Thymus (tissue), 11 donors: ENCODE measurements around the gene DCST1. TPM values are rescaled to one million over a fixed set of nuclear protein-coding genes. Genes with fewer than 3 reads are reported as not detected.

Experiments
- DNase-seq, 9 donors: peaks; one replicate each; pipeline ENCODE4 v3.0.0-alpha.2; 2013; ENCODE audit warnings: low spot score in 9 of 9, low read depth in 6 of 9, missing footprints in 1 of 9
- H3K27ac ChIP-seq, 2 donors: one replicate each; pipeline ENCODE4 v1.5.1; 2013; ENCODE audit warnings: control low read depth in 1 of 2, low read depth in 1 of 2, low read length in 1 of 2, mild to moderate bottlenecking in 1 of 2, moderate library complexity in 1 of 2
- H3K27me3 ChIP-seq, 2 donors: one replicate each; pipeline ENCODE4 v1.5.1; 2013; ENCODE audit warnings: low read length in 1 of 2; ENCODE audit not compliant: control insufficient read depth in 2 of 2, insufficient read depth in 1 of 2
- H3K36me3 ChIP-seq, 2 donors: one replicate each; pipeline ENCODE4 v1.5.1; 2013; ENCODE audit warnings: low read length in 1 of 2, mild to moderate bottlenecking in 1 of 2, moderate library complexity in 1 of 2; ENCODE audit not compliant: control insufficient read depth in 2 of 2, insufficient read depth in 2 of 2
- H3K4me1 ChIP-seq, 2 donors: one replicate each; pipeline ENCODE4 v1.5.1; 2013; ENCODE audit warnings: low read length in 2 of 2; ENCODE audit not compliant: control insufficient read depth in 2 of 2, insufficient read depth in 2 of 2
- H3K4me3 ChIP-seq, 2 donors: one replicate each; pipeline ENCODE4 v1.5.1; 2013; ENCODE audit warnings: low read length in 2 of 2, control low read depth in 1 of 2, mild to moderate bottlenecking in 1 of 2
- H3K9me3 ChIP-seq, 2 donors: one replicate each; pipeline ENCODE4 v1.5.1; 2013; ENCODE audit warnings: low read length in 1 of 2, mild to moderate bottlenecking in 1 of 2; ENCODE audit not compliant: control insufficient read depth in 2 of 2, insufficient read depth in 1 of 2
- WGBS: extraction: QIAGEN DNeasy Blood & Tissue Kit; methylation state at CpG from one replicate; pipeline ENCODE4 v1.1.7; 2013; 5-methylcytosine and 5-hydroxymethylcytosine counted together
- polyA plus RNA-seq: library from polyadenylated mRNA; stranded (reverse); fragments of 200-250 nt; gene quantifications from one replicate; pipeline ENCODE4 v1.2.3, GENCODE V29; 2013
- total RNA-seq: library from RNA; stranded (reverse); fragments of 120-200 nt; gene quantifications from one replicate; pipeline ENCODE4 v1.2.4, GENCODE V29; 2013
- donor health status: healthy.

Gene DCST1
- total and polyA plus RNA-seq, 2 donors, result not detected

DNA sequence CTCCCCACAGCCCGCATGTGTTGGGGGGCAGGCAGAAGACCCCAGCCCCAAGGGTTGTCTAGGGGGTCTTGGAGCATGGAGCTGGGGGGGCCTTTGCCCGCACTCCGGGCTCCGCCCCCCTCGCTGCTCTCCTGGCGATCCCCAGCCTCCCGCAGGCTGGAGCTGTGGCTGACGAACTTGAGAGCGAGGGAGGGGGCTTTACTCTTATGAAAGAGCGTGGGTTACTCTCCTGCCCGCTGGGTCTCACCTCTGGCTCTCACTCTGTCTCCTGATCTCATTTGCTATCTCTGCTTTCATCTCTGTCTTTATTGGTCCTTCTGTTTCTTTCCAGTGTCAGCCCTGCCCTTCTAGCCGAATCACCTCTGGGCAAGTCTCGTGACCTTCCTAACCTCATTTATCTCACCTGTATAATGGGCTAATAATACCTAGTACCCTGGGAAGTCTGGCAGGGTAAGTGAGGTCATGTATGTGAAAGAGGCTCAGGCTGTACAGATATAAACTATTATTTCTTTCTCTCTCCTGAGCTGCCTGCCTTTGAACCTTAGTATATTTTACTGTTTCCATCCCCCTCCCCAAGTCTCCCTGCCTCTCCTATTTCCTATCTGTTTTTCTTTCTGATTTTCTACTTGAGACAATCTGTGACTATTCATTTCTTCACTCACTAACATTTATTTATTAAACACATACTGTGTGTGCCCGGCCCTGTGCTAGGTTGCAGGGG lies 30.6 kb downstream of the DCST1 start:
- 17% methylated on average over 14 of the region's 14 CpGs for WGBS
- DNase-seq, result peak in 1 of 9 donors; percentile 32
- H3K27ac ChIP-seq, result no peak overlapping the region
- H3K36me3 ChIP-seq, result peaks cover 3 to 6% of the 10 kb centered on the region in 2 donors
- H3K9me3 ChIP-seq, result no peaks in the 10 kb centered on the region
- peaks cover 10 to 53% of the 10 kb centered on the region in 2 donors for H3K27me3 ChIP-seq
- H3K4me1 ChIP-seq, result peaks cover 10 to 35% of the 10 kb centered on the region in 2 donors
- peak overlapping the region; percentile 56 to 72 for H3K4me3 ChIP-seq

DNA sequence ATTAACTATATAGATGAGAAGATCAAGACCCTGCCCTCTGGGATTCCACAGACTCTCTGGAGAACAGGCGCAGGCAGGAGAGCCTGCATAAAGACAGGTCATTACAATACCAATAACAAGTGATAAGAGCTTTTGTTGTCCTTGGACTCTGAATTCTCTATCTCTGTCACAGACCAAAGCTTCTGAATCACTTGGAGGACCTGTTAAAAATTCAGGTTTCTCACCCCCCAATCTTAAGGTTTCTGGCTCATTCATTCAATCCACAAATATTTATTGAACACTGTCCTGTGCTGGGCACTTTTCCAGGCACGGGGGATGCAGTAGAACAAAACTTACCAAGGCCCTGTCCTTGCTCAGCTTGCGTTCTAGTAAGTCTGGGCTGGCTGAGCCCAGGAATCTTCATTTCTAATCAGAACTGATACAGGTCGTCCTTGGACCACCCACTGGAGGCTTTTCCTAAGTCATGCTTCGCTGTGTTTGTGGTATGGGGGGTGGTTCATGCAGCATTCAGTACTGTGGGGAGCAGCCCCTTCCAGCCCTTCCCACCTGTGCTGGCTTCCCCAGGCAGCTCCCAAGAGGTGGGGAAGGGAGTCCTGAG lies 31.3 kb downstream of the DCST1 start:
- peaks cover 10 to 54% of the 10 kb centered on the region in 2 donors for H3K27me3 ChIP-seq
- H3K9me3 ChIP-seq, result no peaks in the 10 kb centered on the region
- no peak overlapping the region for H3K4me3 ChIP-seq
- H3K36me3 ChIP-seq, result peaks cover 3 to 9% of the 10 kb centered on the region in 2 donors
- no peak overlapping the region for H3K27ac ChIP-seq
- DNase-seq, result no peak
- WGBS, result 94% methylated on average over 5 of the region's 5 CpGs
- H3K4me1 ChIP-seq, result peaks cover 10 to 37% of the 10 kb centered on the region in 2 donors

DNA sequence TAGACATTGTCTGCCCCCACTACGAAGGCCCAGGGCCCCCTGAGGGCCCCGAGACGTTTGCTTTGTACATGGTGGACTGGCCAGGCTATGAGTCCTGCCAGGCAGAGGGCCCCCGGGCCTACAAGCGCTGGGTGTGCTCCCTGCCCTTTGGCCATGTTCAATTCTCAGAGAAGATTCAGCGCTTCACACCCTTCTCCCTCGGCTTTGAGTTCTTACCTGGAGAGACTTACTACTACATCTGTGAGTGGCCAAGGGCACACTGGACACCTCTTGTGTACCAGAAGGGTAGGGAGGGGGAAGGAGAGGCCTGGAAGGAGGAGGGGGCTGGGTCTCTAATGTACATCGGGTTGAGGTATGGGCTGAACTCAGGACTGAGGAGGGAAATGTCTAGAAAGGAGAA lies 33.2 kb downstream of the DCST1 start:
- WGBS, result 95% methylated on average over 8 of the region's 8 CpGs
- peaks cover 6 to 56% of the 10 kb centered on the region in 2 donors for H3K27me3 ChIP-seq
- H3K36me3 ChIP-seq, result peaks cover 3 to 9% of the 10 kb centered on the region in 2 donors
- DNase-seq, result no peak
- H3K9me3 ChIP-seq, result no peaks in the 10 kb centered on the region
- H3K4me3 ChIP-seq, result no peak overlapping the region
- H3K27ac ChIP-seq, result no peak overlapping the region
- peaks cover 19 to 50% of the 10 kb centered on the region in 2 donors for H3K4me1 ChIP-seq

DNA sequence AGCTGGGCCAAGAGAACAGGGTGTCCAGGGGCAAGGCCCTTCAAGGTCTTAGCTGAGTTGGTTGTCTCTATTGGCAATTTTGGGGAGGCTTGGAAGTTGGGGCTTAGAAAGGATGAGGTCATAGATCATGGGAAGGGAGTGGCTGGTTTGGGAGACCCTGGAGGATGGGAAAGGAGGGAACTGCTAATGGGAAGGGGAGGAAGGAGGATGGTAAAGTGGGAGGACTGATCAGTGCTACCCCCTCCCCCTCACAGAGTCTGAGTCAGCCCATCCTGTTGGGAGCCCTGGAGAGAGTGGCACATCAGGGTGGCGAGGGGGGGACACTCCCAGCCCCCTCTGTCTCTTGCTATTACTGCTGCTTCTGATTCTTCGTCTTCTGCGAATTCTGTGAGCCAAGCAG lies 35.0 kb downstream of the DCST1 start:
- Histone ChIP-seq H3K27ac (no peak overlapping the region), H3K9me3 (no peaks in the 10 kb centered on the region), H3K4me1 (peaks cover 14 to 39% of the 10 kb centered on the region in 2 donors), H3K36me3 (peaks cover 3 to 9% of the 10 kb centered on the region in 2 donors), H3K27me3 (peaks cover 4 to 56% of the 10 kb centered on the region in 2 donors), H3K4me3 (no peak overlapping the region)
- no peak for DNase-seq
- 97% methylated on average over 3 of the region's 3 CpGs for WGBS

DNA sequence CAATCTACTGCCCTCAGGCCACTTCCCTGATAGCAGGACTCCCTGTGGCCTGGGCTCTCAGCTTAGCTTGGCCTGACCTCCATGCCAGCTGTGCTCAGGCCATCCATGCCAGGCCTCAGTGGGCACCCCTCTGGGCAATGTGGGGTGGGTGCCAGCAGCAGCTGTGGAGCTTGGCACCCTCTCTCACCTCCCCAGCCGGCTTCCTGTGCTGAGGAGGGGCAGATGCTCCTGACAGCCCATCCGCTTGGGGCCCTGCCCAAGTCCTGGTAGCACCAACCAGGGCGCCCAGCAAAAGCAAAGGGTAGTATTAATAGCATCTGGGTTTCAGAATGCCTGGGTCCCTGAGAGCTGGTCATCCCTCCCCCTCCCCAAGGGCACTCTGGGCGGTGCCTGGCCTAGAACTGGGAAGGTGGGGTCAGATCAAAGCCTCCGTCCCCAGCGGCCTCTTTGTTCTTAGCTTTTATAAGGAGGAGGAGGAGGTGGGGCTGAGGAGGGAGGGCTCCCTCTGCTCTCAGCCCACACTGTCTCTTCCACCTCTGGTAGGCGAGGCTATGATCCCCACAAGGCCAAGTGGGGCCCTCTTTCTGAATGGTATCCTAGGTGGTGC lies 36.0 kb downstream of the DCST1 start:
- H3K9me3 ChIP-seq, result no peaks in the 10 kb centered on the region
- H3K4me1 ChIP-seq, result peaks cover 9 to 35% of the 10 kb centered on the region in 2 donors
- H3K27me3 ChIP-seq, result peaks cover 3 to 53% of the 10 kb centered on the region in 2 donors
- H3K36me3 ChIP-seq, result peaks cover 3 to 9% of the 10 kb centered on the region in 2 donors
- no peak overlapping the region for H3K4me3 ChIP-seq
- WGBS, result 85% methylated on average over 7 of the region's 7 CpGs
- no peak for DNase-seq
- peak overlapping the region in 1 of 2 donors; percentile 20 for H3K27ac ChIP-seq

DNA sequence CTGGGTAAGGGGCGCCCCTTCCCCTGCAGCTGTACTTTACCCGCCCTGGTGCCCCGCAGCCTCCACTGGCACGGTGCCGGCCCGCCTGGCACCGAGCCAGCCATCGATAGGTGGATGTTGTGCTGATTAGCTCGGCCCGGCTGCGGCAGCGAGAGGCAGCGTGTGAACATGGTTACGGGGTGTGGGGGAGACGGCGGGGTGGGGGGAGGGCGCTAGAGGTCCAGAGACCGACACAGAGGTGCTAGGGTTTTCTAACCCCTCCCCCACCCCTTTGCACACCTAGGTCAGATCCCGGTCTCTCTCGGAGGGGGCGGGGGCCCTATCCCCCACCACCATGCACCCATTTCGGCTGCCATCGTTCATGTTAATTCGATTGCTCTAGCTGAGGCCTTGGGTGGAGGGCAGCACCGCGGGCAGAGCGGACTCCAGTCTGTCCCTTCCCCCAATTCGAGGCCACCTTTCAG lies 36.6 kb downstream of the DCST1 start:
- H3K4me3 ChIP-seq, result peak overlapping the region in 1 of 2 donors; percentile 20
- no peak for DNase-seq
- 58% methylated on average over 28 of the region's 28 CpGs for WGBS
- no peak overlapping the region for H3K27ac ChIP-seq
- H3K4me1 ChIP-seq, result peaks cover 9 to 34% of the 10 kb centered on the region in 2 donors
- H3K9me3 ChIP-seq, result no peaks in the 10 kb centered on the region
- peaks cover 0 to 51% of the 10 kb centered on the region in 2 donors for H3K27me3 ChIP-seq
- peaks cover 3 to 9% of the 10 kb centered on the region in 2 donors for H3K36me3 ChIP-seq

DNA sequence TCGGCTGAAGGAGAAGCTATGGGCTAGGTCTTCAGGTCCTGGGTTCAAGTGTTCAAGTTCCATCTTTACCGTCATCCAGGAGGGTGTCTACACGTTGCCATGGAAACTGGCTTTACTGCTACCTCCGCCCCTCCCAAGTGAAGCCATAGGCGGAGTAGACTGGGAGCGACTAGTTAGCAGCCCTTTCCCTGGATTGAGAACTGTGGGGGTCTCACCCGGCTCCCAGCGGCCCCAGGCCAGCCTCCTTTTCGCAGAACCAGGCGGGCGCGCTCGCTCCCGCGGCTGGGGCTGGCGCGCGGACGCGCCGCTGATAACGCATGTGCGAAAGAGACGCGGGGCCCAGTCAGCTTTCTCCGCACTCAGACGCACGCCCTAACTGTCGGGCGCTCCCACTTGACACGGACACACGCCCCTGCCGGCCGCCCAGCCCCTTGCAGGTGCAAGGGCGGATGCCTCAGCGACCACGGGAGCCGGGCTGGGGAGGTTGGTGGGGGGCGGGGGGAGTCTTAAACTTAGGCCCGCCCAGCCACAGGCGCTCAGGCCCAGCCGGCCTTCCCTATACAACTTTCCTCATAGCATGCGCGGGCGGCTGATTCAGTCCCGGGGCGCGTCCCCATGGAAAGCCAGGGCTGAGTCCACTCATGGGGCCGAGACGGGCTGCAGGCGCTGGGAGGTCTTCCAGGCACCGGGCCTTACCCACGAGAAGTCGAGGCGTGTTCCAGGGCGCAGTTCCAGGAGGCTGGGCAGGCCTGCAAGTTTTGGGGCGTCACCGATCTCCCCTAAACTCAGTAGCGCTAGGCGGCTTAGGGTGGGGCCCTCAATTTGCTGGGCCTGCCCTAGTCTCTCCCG lies 37.3 kb downstream of the DCST1 start:
- peak overlapping the region; percentile 20 to 45 for H3K4me3 ChIP-seq
- WGBS, result 10% methylated on average over 61 of the region's 61 CpGs
- H3K4me1 ChIP-seq, result peaks cover 9 to 34% of the 10 kb centered on the region in 2 donors
- H3K36me3 ChIP-seq, result peaks cover 3 to 9% of the 10 kb centered on the region in 2 donors
- peak in 4 of 9 donors; percentile 59 to 82 (median 72) for DNase-seq
- H3K9me3 ChIP-seq, result no peaks in the 10 kb centered on the region
- peaks cover 0 to 57% of the 10 kb centered on the region in 2 donors for H3K27me3 ChIP-seq
- H3K27ac ChIP-seq, result no peak overlapping the region

DNA sequence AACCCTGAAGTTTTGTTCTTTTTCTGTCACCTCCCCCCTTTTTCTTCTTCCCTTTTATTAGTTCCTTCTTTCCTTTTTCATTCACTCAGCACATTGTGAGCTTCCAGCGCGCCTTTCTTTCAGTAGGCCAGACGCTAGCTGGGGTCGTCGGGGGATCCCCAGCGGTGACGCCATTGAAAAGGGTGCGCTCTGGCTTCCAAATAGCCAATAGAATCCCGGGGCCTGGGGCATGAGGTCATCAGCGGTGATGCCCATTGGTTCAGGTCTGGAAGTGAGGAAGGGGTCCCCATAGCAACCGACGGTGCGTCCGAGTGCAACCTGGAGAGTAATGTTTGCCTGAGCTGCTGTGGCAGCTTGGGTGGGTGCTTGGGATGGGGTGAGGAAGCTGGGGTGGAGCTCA lies 38.1 kb downstream of the DCST1 start:
- 83% methylated on average over 14 of the region's 14 CpGs for WGBS
- DNase-seq, result peak in 1 of 9 donors; percentile 12
- Histone ChIP-seq H3K9me3 (no peaks in the 10 kb centered on the region), H3K4me3 (no peak overlapping the region), H3K27me3 (peaks cover 0 to 62% of the 10 kb centered on the region in 2 donors), H3K36me3 (peaks cover 3 to 9% of the 10 kb centered on the region in 2 donors), H3K4me1 (peaks cover 9 to 37% of the 10 kb centered on the region in 2 donors), H3K27ac (no peak overlapping the region)
